ENCODE data around the gene RUNX2. TPM values are rescaled to one million over a fixed set of nuclear protein-coding genes. Genes with fewer than 3 reads are reported as not detected.
A peak's percentile ranks its signal among the peaks of the same experiment; 100 is the strongest.

The RUNX2 gene
- total and polyA plus RNA-seq, 9 of the 15 experiments (the other 6 are each of a cell fraction or from before 2014, with no cell fraction given), result 0.29 to 1.00 (median 0.43) TPM

GRCh38 chr6:45378334-45378926, 50.3 kb downstream of the RUNX2 start (continued):
- TF ChIP-seq RREB1 (CRISPR knock-in tag; IDR thresholded peaks at IDR 0.05) (0 out of 2 replicates have a peak, but pooled peaks have one; percentile 55), NR2C2 (CRISPR knock-in tag; IDR thresholded peaks at IDR 0.05) (no peak), NR2C2 (tag; IDR thresholded peaks at IDR 0.05) (no peak), ESRRA (IDR thresholded peaks at IDR 0.05; ENCODE audit: borderline replicate concordance, low read depth) (0 out of 2 replicates have a peak, but pooled peaks have one; percentile 4), UBTF (IDR thresholded peaks at IDR 0.05; ENCODE audit: borderline replicate concordance in 1 of 2, low read depth in 2 of 2, low read length in 2 of 2) (peak in 1 of 2 experiments; percentile 28; a peak in 1 of 4 replicates), ID3 (CRISPR knock-in tag; IDR thresholded peaks at IDR 0.05) (no peak), ID3 (tag; IDR thresholded peaks at IDR 0.05) (peak; percentile 66; the same call in 1 of the 2 replicates), RHOXF2B (CRISPR knock-in tag; conservative IDR thresholded peaks at IDR 0.05) (no peak), SP1 (CRISPR knock-in tag; IDR thresholded peaks at IDR 0.05) (0 out of 2 replicates have a peak, but pooled peaks have one; percentile 3), HBP1 (CRISPR knock-in tag; IDR thresholded peaks at IDR 0.05) (0 out of 2 replicates have a peak, but pooled peaks have one; percentile 66), CREB3 (tag; conservative IDR thresholded peaks at IDR 0.05; ENCODE audit: low read depth) (0 out of 2 replicates have a peak, but pooled peaks have one; percentile 9), XRCC4 (IDR thresholded peaks at IDR 0.05; ENCODE audit: extremely low read depth, insufficient read depth, insufficient read length) (no peak), KDM4B (IDR thresholded peaks at IDR 0.05; ENCODE audit: borderline replicate concordance in 2 of 2, low read depth in 1 of 2) (no peak)

Data from K562 (cell line).